ENCODE data around the gene ANKS1B. TPM values are rescaled to one million over a fixed set of nuclear protein-coding genes. Genes with fewer than 3 reads are reported as not detected.

ANKS1B gene
- total RNA-seq, 2 donors from 2014 or later: 45.5 to 65.9 TPM

- no peak overlapping the region for H3K27ac ChIP-seq
- ATAC-seq (ENCODE audit: insufficient number of reproducible peaks, low FRiP score, low read depth) (no peak), DNase-seq (ENCODE audit: low spot score) (no peak)
- TF ChIP-seq CTCF (IDR thresholded peaks at IDR 0.05): no peak
- no peaks in the 10 kb centered on the region for H3K36me3 ChIP-seq
- H3K9me3 ChIP-seq: no peaks in the 10 kb centered on the region
- H3K4me1 ChIP-seq (ENCODE audit: control insufficient read depth in 1 of 2, low read depth in 2 of 2): peaks cover 17 to 43% of the 10 kb centered on the region in 2 donors
- no peak overlapping the region for H3K4me3 ChIP-seq
- H3K27me3 ChIP-seq (replicated peaks; ENCODE audit: insufficient read depth): no peaks in the 10 kb centered on the region
Observed at GRCh38 chr12:99768758-99769157, 216.0 kb downstream of the ANKS1B start.

DNA sequence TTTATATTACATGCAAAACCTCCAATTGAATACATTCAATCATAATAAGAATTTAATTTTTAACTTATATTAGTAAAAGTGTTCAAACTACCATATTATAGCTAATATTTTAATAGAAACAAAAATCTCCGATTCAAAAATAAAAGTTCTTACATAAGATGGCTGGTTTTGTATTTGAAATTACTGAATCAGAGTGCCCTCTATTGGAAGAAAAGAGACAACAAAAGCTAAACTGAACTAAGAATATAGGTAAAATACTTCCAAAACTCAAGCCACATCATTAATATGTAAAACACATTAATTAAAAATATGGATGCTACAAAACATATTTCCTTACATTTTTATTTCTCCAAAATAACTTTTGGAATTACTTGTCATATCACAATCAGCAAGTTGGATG is 216.9 kb downstream of the ANKS1B start:
- Histone ChIP-seq H3K27me3 (replicated peaks; ENCODE audit: insufficient read depth) (no peaks in the 10 kb centered on the region), H3K9me3 (no peaks in the 10 kb centered on the region), H3K4me1 (ENCODE audit: control insufficient read depth in 1 of 2, low read depth in 2 of 2) (peaks cover 17 to 43% of the 10 kb centered on the region in 2 donors), H3K27ac (no peak overlapping the region), H3K36me3 (no peaks in the 10 kb centered on the region), H3K4me3 (peak overlapping the region; percentile 48)
- TF ChIP-seq CTCF (IDR thresholded peaks at IDR 0.05): peak; percentile 50
- DNase-seq (ENCODE audit: low spot score): no peak
- ATAC-seq (ENCODE audit: insufficient number of reproducible peaks, low FRiP score, low read depth): no peak

GRCh38 chr12:99766408-99766807 is 218.3 kb downstream of the ANKS1B start:
- Histone ChIP-seq H3K4me1 (ENCODE audit: control insufficient read depth in 1 of 2, low read depth in 2 of 2) (peaks cover 10 to 40% of the 10 kb centered on the region in 2 donors), H3K4me3 (no peak overlapping the region), H3K9me3 (no peaks in the 10 kb centered on the region), H3K36me3 (no peaks in the 10 kb centered on the region), H3K27me3 (replicated peaks; ENCODE audit: insufficient read depth) (no peaks in the 10 kb centered on the region), H3K27ac (no peak overlapping the region)
- no peak for DNase-seq (ENCODE audit: low spot score)
- no peak for ATAC-seq (ENCODE audit: insufficient number of reproducible peaks, low FRiP score, low read depth)
- TF ChIP-seq CTCF (IDR thresholded peaks at IDR 0.05): no peak

DNA sequence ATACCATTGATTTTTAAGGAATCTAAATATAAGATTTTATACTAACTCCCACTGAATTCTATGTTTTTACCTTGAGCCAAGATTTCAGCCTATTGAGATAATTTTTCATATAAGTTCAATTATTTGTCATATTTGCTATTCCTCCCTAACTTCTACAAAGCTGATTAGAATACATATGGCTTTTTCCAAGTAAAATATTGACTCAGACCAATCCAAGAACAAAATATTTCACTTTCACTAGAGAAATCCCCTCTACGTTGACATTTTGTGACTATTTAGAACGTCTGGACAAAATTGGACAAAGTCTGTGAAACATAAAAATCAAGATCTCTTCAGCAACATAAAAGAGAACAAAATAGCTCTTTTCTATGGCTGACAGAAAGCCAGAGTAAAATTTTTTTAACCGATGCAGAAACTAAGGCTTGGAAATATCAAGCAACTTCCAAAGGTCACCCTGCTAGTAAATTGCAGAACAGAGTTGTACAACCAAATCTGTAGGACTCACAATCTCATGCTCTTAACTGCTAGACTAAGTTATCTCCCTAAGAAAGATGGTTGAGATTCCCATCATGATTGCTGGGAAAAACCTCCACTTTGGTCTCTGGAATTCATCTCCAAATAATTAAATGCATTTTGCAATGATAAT is 219.1 kb downstream of the ANKS1B start:
- H3K4me1 ChIP-seq (ENCODE audit: control insufficient read depth in 1 of 2, low read depth in 2 of 2): peaks cover 10 to 40% of the 10 kb centered on the region in 2 donors
- DNase-seq (ENCODE audit: low spot score) (no peak), ATAC-seq (ENCODE audit: insufficient number of reproducible peaks, low FRiP score, low read depth) (no peak)
- H3K36me3 ChIP-seq: no peaks in the 10 kb centered on the region
- no peaks in the 10 kb centered on the region for H3K9me3 ChIP-seq
- peak overlapping the region in 1 of 2 donors; percentile 29 for H3K27ac ChIP-seq
- no peaks in the 10 kb centered on the region for H3K27me3 ChIP-seq (replicated peaks; ENCODE audit: insufficient read depth)
- H3K4me3 ChIP-seq: no peak overlapping the region
- TF ChIP-seq CTCF (IDR thresholded peaks at IDR 0.05): no peak

GRCh38 chr12:99759444-99759843 is 225.3 kb downstream of the ANKS1B start:
- Histone ChIP-seq H3K27ac (no peak overlapping the region), H3K4me3 (no peak overlapping the region), H3K36me3 (no peaks in the 10 kb centered on the region), H3K9me3 (peaks cover 2% of the 10 kb centered on the region), H3K27me3 (replicated peaks; ENCODE audit: insufficient read depth) (no peaks in the 10 kb centered on the region), H3K4me1 (ENCODE audit: control insufficient read depth in 1 of 2, low read depth in 2 of 2) (peaks cover 4 to 18% of the 10 kb centered on the region in 2 donors)
- DNase-seq (ENCODE audit: low spot score) (no peak), ATAC-seq (ENCODE audit: insufficient number of reproducible peaks, low FRiP score, low read depth) (no peak)
- TF ChIP-seq CTCF (IDR thresholded peaks at IDR 0.05): no peak
